Measurements from ENCODE around the gene CMBL.
"Not testable (repeated sequence)": the region's sequence is repeated elsewhere in the genome, so short reads cannot be mapped to it uniquely, and the experiment has no call there.

CMBL gene

DNA sequence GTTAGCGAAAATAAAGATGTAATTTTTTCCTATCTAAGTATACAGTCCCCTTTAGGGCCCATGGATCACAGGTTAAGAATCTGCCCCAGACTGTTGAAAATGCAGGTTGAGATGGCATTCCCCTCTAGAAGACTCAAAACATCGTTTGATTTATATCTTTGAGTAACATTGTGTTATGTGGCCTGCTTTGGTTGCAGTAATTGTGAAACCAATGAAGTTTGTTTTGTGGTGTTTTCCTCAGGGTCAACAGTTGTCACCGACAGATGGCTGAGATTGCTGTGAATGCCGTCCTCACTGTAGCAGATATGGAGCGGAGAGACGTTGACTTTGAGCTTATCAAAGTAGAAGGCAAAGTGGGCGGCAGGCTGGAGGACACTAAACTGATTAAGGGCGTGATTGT, 49.8 kb downstream of the CMBL start:
- no peak for DNase-seq (ENCODE audit: low read depth)

DNA sequence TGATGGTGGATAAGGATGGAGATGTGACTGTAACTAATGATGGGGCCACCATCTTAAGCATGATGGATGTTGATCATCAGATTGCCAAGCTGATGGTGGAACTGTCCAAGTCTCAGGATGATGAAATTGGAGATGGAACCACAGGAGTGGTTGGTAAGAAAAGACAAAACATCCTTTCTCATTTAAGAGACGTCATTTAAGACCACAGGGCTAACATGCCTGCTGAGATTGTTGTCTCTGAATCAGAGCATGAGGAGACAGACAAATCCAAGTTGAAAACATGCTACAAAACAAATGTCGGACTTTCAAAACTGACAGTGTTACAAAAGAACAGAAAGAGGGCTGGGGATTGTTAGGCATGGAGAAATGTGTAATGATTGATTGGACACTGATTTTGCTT, 53.0 kb downstream of the CMBL start:
- peak; percentile 77 for DNase-seq (ENCODE audit: low read depth)

DNA sequence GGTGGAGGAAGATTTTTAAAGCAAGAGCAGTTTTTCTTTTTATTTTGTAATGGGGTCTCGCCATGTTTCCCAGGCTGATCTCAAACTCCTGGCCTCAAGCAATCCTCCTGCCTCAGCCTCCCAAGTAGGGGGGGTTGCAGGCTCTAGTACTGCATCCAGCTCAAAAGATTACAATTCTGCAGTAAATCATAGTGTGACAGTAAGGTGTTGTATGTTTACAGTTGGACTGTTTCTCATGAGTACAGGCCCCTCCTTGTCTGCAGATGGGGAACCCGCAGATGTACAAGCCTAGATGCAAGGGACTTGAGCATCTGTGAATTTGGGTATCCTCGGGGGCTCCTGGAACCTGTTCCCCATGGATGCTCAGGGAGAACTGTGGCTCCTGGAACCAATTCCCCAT, 54.3 kb downstream of the CMBL start:
- no peak for DNase-seq (ENCODE audit: low read depth)

DNA sequence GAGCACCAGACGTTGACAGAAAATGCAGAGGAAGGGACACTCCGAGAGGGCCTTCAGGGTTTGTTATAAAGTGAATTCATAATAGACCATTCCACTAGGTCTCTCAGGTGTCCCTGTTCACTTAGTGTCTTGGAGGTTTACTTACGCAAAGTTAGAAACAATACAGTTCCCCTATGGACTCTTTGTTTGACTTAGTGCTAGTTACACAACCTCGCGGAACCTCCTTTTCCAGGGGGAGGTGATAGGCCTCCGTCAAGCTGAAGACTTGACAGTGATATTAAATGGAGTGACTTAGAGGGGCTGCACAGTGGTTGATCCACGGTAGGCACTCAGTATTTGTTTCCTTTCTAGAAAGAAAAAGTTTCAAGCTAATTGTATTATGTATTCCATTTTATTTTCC, 56.3 kb downstream of the CMBL start:
- no peak for DNase-seq (ENCODE audit: low read depth)

DNA sequence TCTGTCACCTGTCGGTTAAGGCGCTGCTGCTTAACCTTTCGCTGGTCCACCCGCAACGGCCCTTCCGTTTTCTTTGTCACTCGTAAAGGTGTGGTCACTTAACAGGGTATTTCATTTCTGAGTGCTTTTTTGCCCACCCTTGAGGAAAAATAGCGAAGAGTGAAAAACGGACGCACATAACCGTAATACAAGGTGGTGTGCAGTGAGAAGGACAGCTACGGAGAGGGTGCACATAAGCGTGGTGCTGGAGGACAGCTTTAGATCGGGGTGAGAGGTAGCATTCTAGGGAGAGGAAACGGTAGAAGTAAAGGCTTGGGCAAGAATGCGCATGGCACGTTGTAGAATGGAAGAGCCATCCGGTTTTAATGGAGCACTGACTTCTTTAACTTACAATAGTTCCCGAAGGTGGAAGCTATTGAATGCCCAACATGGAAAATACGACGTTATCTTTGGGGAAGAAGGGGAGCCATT, 56.9 kb downstream of the CMBL start:
- peak; percentile 44 for DNase-seq (ENCODE audit: low read depth)

DNA sequence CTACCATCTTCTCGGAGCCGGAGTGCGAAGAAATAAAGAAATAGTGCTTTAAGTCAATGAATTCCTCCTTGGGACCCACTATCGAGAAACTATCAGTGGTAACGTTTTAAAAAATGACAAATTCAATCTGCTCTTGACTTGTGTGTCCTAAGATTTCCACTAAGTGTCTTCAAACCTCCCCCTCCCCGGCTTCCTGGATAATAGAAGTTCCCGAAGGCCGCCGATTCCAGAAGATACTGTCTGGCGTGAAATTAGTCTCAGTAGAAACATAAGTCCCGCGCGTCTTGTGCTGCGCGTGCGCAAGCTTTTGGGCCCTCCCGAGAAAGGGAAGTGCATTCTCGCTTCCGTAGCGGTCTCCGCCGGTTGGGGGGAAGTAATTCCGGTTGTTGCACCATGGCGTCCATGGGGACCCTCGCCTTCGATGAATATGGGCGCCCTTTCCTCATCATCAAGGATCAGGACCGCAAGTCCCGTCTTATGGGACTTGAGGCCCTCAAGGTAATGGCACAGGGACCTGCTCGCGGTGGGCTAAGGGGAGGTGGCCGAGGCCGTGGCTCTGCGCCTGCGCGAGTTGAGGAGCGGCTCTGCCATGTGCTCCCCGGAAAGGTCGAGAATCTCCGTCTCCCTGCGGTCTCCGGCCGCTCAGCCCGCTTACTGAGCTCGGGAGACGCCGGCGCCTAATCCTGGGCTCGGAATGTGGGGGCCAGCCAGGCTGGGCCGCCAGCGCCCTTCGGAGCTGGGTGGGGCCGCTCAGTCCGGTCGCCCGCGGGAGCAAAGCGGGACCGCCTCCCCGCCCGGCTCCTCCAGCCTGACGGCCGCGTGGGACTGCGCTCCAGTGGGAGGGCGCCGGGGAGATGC, 57.5 kb downstream of the CMBL start, which contains the start of gene CCT5:
CCT5 (plus strand) TSS at position 333 of the 858 bp plus-strand sequence; CDS start at position 394, 61 bp downstream.
- DNase-seq (ENCODE audit: low read depth), result peak; percentile 99

DNA sequence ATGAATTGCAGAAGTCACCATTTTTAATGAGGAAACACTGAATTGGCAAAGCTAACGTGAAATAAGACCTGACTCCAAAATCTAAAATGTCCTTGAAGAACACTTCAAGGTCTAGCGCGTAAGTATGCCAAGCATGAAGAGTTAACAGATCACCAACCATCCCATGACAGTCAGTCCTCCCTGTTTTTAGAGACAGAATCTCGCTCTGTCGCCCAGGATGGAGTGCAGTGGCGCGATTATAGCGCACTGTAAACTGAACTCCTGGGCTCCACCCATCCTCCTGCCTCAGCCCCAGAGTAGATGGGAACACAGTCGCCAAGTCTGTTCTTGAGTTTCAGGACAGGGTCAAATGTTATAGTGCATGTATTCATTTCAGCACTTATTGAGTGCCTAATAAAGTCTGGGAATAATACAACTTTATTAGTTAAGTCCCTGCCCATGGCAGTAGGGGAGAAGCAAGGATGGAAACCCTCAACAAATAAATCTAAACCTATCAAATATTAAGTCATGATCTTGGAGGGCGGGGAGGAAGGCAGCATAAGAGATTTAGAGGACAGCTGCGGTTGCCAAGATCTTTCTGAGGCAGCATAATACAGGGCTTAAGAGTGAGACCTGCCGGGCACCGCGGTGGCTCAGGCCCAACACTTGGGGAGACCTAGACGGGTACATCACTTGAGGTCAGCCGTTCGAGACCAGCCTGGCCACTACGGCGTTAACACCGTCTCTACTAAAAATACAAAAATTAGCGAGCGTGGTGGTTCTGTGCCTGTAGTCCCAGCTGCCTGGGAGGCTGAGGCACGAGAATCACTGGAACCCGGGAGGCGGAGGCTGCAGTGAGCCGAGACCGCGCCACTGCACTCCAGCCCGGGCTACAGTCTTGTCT, 59.1 kb downstream of the CMBL start:
- DNase-seq (ENCODE audit: low read depth), result no peak

DNA sequence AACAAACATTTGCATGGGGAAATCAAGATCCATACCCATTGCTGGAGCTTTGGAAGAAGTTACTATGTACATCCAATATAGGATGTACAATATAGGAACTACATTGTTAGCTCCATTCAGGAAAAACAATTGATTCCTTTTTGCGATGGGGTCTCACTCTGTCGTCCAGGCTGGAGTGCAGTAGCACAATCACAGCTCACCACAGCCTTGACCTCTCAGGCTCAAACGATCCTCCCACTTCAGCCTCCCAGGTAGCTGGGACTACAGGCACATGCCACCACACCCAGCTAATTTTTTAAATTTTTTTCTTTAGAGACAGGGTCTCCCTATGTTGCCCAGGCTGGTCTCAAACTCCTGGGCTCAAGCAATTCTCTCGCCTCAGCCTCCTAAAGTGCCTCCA, 60.5 kb downstream of the CMBL start:
- DNase-seq (ENCODE audit: low read depth), result not testable (repeated sequence)

DNA sequence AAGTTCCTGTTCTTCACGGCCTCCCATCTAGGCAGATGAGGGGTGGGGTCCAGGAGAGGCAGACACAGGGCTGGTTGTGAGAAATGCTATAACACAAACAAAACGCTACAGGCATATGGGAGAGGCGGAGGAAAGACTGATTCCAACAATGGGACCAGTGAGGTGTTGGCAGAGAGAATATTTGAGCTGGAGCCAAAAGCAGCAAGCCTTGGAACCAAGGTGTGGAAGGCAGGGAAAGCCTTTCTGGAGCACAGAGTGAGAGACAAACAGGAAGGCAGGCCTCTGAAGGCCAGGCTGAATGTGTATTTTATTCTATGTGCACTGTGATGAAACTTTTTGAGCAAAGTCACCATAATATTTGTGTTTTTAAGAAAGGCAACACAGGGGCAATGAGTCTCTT, 60.9 kb downstream of the CMBL start:
- DNase-seq (ENCODE audit: low read depth), result no peak

DNA sequence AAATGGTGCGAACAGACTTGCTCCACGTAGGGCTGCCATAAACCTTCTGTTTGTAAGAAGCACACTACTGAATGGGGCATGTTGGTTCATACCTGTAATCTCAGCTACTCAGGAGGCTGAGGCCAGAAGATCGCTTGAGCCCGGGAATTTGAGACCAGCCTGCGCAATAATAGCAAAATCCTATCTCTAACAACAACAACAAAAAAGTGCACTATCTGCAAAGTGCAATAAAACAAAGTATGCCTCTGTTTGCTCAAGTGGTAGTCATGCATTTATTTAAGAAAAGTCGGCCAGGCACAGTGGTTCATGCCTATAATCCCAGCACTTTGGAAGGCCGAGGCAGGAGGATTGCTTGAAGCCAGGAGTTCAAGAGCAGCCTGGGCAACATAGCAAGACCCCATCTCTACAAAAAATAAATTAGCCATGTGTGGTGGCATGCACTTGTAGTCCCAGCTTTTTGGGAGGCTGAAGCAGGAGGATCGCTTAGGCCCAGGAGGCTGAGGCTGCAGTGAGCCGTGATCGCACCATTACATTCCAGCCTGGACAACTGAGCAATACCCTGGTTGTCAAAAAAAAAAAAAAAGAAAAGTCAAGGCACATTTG, 63.3 kb downstream of the CMBL start:
- no peak for DNase-seq (ENCODE audit: low read depth)

DNA sequence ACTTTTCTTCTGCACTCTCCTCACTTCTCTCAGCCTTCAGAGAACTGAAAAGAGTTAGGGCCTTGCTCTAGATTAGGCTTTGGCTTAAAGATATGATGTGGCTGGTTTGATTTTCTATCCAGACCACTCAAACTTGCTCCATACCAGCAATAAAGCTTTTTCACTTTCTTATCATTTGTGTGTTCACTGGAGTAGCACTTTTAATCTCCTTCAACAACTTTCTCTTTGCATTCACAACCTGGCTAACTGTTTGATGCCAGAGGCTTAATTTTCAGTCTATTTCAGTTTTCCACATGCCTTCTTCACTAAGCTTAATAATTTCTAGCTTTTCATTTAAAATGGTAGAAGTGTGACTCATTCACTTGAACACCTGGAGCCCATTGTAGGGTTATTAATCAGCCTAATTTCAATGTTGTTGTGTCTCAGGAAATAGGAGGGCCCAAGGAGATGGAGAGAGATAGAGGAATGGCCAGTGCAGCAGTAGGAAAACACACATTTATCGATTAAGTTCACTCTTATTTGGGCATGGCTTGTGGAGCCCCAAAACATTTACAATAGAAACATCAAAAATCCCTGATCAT, 64.0 kb downstream of the CMBL start:
- DNase-seq (ENCODE audit: low read depth), result no peak

DNA sequence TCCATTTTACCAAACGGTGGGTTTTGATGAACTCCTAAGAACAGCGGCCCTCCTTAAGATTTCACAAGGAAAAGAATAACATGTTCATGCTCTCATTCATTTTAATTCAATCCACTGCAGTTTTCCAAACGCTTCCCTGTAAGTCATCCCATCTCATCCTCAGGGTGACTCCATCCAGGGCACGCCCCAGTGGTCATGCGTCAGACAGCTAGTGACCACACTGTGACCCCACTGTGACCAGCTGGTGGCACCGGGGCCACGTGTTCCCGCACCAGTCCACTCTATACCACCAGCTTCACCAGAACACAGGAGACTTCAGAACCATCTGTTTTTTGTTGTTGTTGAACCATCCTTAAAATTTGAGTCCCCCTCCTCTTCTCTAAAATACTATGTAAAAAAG, 72.4 kb downstream of the CMBL start:
- no peak for DNase-seq (ENCODE audit: low read depth)

DNA sequence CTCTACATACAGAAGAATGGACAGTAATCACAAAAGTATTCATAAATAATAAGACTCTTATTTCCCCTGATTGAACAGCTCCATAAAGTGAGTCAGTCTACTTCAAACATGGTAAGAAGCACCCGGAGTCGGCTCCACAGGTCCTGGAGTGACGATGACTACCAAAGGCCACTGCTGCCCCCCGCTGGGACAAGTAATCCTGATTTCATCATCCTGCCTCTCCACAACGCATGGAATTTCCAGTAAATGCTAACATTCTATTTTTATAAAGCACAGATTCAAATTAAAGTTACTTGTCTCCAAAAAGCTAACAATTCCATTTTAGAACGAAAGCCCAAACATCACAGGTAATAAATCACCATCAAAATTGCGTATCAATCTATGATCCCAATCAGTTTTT, 74.2 kb downstream of the CMBL start:
- DNase-seq (ENCODE audit: low read depth), result peak; percentile 65

DNA sequence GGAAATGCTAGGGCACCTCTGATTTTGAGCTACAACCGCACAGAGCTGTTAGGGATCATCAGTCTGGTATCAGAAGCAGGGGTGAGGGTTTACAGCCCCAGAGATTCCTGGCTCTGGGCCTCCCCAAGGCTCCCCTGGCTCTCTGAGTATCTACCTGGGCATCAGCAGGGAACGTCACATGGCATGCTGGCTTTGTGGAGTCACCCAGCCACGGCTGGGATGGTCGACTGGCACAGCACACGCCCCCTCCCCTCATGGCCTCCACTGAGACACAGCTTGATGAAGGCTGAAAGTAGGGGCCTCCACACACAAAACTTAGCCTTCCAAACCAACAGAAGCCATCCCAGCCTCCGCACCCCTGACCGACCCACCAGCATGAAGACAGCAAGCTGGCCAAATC, 74.7 kb downstream of the CMBL start:
- DNase-seq (ENCODE audit: low read depth), result no peak

DNA sequence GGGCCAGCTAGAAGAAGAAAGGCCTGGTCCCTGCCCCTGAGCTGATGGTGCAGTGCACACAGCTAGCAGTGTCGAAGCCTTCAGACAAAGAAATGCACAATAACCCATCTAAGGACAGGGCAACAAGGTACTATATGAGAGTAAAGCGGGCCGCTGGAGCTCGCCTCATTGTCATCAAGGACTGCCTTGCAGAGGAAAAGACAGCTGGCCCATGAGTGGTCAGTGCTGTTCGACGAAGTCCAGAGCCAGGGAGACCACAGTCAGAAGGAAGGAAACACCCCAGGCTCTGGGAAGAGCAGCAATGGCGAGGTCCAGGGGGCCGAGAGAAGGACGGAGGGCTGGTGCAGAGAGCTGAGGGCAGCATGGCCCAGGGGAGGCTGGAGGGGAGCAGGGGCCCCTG, 75.3 kb downstream of the CMBL start:
- DNase-seq (ENCODE audit: low read depth), result no peak

DNA sequence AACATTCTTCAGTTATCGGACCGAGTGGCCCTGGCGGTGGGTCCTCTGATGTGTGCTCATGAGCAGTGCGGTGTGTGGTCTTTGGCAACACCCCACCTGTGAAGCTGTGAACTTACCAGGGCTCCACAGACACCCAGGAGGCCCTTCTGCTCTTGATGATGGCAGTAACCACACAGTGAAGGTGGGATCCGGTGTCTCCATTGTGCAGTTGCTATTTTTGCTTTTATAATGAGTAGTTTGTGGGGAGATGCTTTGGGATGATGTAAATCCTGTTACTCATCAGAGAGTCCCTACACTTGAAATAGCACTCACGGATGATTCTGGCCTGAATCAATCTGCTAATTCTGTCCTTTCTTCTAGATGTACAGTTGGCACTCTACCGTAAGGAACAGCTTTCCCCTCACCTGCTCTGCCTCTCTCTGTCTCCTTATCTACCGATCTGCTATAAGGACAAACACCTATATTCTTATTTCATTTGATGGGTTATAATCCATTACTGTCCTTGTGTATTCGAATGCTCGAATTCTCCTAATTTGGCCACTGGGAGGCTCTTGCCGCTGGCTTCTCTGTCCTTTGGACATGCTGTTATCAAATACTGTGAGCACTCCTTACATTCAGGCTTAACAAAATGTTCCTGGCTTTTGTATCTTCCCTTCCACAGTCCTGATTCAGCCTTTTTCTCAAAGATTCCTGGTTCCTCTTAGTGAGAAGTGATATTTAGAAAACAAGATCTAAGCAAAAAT, 78.2 kb downstream of the CMBL start:
- DNase-seq (ENCODE audit: low read depth), result peak; percentile 37

DNA sequence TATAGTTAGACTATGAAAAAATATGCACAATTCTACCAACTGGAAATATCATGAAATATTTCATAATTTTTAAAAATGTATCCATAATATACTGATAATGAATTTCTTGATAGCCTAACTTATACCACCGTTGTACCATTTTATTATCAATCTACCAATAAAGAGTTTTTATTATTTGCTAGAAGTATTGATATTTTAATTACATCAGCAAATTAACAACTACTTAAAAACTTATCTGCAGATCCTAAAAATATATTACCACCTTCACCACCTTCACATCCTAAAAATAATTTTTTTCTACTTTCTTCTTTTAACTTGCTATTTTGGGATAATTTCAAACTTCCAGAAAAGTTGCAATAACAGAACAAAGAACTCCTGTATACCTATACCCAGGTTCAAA, 79.4 kb downstream of the CMBL start:
- no peak for DNase-seq (ENCODE audit: low read depth)
